Activated naive CD4-positive, alpha-beta T cell treated with anti-CD3 and anti-CD28 coated beads, Interleukin-2, amount 50 U/mL, for 24 hours (primary cell): ENCODE data around the gene REV1.
A peak's percentile ranks its signal among the peaks of the same experiment; 100 is the strongest.
"Not testable (repeated sequence)": the region's sequence is repeated elsewhere in the genome, so short reads cannot be mapped to it uniquely, and the experiment has no call there.

Experiments
- H3K27ac Mint-ChIP-seq: one replicate; pipeline ENCODE4 v1.8.0; 2021; ENCODE audit warnings: mild to moderate bottlenecking, mixed read lengths
- H3K27me3 Mint-ChIP-seq: one replicate; pipeline ENCODE4 v1.8.0; 2021; ENCODE audit warnings: mixed read lengths
- H3K36me3 Mint-ChIP-seq: one replicate; pipeline ENCODE4 v1.8.0; 2021; ENCODE audit warnings: mixed read lengths
- H3K4me1 Mint-ChIP-seq: one replicate; pipeline ENCODE4 v1.8.0; 2021; ENCODE audit warnings: mixed read lengths
- H3K4me3 Mint-ChIP-seq: one replicate; pipeline ENCODE4 v1.8.0; 2021; ENCODE audit warnings: mild to moderate bottlenecking, mixed read lengths
- H3K9me3 Mint-ChIP-seq: one replicate; pipeline ENCODE4 v1.8.0; 2021; ENCODE audit warnings: mixed read lengths

Gene REV1

DNA sequence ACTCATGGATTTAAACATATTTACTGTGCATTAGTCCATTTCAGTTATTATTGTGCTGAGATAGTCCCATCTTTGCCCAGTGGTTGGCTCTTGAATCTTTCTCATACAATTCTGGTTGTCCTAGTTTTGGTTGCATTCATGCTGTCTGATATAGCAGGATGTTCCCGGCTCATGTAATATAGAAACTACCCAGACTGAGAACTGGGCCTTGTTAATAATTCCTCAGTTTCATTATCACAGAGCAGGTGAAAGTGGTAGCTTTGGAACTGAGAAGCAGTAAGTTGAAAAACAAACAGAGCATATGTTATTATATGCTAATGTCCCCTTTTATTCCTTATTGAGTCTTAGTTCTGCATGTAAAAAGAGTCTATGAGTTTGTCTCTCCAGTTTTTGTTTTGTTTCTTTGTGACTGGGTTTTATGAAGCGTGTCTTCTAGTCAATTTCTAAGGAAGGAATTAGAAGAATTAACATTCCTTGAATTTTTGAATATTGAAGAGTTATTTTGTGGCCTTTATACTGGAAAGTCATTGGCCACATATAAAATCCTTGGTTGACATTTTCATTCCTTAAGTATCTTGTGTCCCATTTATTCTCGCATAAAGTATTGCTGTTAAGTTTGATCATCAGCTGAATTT is 109.3 kb downstream of the REV1 start:
- Mint-ChIP-seq H3K27me3 (no peaks in the 10 kb centered on the region), H3K9me3 (no peaks in the 10 kb centered on the region), H3K4me3 (no peak overlapping the region), H3K4me1 (peaks cover 18% of the 10 kb centered on the region), H3K36me3 (peaks cover 40% of the 10 kb centered on the region), H3K27ac (peak overlapping the region; percentile 23)

- Mint-ChIP-seq H3K36me3 (peaks cover 45% of the 10 kb centered on the region), H3K4me1 (peaks cover 14% of the 10 kb centered on the region), H3K27me3 (no peaks in the 10 kb centered on the region), H3K4me3 (no peak overlapping the region), H3K9me3 (peaks cover 4% of the 10 kb centered on the region), H3K27ac (peak overlapping the region; percentile 74)
These were observed 111.9 kb downstream of the REV1 start for GRCh38 chr2:99377879-99378278.

DNA sequence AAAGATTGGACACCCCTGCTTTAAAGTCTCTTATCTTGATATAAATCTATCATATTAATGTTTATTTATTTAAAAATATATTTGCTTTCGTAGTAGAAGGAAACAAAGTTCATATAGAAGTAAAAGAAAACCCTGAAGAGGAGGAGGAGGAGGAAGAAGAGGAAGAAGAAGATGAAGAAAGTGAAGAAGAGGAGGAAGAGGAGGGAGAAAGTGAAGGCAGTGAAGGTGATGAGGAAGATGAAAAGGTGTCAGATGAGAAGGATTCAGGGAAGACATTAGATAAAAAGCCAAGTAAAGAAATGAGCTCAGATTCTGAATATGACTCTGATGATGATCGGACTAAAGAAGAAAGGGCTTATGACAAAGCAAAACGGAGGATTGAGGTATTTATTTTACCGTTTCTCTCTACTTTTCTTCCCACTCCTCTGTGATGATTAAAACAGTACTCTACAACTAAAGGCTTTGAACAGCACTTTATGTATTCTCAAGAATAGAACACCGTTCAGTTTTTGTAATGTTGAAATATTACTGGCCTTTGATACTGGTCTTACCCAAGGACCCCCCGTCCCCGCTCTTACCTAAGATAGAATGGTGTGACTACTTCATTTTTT is 113.5 kb downstream of the REV1 start:
- Mint-ChIP-seq H3K27ac (peak overlapping the region; percentile 13), H3K4me1 (peaks cover 14% of the 10 kb centered on the region), H3K27me3 (no peaks in the 10 kb centered on the region), H3K4me3 (no peak overlapping the region), H3K9me3 (peaks cover 4% of the 10 kb centered on the region), H3K36me3 (peaks cover 51% of the 10 kb centered on the region)

DNA sequence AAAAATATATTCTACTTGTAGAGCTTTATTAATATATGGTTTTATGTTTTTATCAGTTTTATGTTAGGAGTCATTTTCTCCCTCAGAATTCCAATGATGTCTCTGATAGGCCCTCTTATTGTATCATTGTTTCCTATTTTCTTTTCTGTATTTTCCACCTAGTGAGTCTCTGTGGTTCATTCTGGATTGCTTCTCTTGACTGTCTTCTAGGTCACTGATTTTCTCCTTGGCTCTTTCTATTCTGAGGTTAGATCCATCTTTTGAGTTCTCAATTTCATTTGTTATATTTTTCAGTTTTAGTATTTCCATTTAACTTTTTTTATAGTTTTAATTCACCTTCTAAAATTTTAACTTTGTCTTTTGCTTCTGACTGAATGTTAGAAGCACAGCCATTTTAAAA is 115.1 kb downstream of the REV1 start:
- Mint-ChIP-seq H3K9me3 (peaks cover 4% of the 10 kb centered on the region), H3K4me3 (no peak overlapping the region), H3K27me3 (no peaks in the 10 kb centered on the region), H3K36me3 (peaks cover 43% of the 10 kb centered on the region), H3K27ac (no peak overlapping the region), H3K4me1 (peaks cover 7% of the 10 kb centered on the region)

DNA sequence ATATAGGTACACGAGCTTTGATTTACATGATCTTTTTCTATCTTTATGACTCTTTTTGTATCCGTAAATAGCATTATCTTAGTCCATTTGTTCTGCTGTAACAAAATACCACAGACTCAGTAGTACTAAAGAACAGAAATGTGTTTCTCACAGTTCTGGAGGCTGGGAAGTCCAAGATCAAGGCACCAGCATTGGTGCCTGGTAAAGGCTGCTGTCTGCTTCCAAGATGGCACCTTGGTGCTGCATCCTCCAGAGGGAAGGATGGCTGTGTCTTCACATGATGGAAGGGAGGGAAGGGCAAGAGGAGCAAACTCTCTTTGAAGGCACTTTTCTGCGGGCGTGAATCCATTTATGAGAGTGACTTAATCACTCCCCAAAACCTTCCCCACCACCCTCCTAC is 116.7 kb downstream of the REV1 start:
- peaks cover 4% of the 10 kb centered on the region for H3K9me3 Mint-ChIP-seq
- peaks cover 41% of the 10 kb centered on the region for H3K36me3 Mint-ChIP-seq
- H3K27ac Mint-ChIP-seq, result no peak overlapping the region
- H3K4me3 Mint-ChIP-seq, result no peak overlapping the region
- peaks cover 7% of the 10 kb centered on the region for H3K4me1 Mint-ChIP-seq
- no peaks in the 10 kb centered on the region for H3K27me3 Mint-ChIP-seq

DNA sequence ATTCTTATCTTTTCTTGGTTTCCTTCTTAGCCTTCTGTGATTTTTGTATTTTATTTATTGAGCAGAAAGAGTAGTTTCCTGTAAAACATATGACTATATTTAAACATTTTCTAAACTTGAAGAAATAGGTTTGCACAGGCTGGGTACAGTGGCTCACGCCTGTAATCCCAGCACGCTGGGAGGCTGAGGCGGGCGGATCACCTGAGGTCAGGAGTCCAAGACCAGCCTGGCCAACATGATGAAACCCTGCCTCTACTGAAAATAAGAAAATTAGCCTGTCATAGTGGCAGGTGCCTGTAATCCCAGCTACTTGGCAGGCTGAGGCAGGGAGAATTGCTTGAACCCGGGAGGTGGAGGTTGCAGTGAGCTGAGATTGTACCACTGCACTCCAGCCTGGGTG is 121.0 kb downstream of the REV1 start:
- peaks cover 31% of the 10 kb centered on the region for H3K36me3 Mint-ChIP-seq
- H3K9me3 Mint-ChIP-seq, H3K4me1 Mint-ChIP-seq: not testable (repeated sequence)

DNA sequence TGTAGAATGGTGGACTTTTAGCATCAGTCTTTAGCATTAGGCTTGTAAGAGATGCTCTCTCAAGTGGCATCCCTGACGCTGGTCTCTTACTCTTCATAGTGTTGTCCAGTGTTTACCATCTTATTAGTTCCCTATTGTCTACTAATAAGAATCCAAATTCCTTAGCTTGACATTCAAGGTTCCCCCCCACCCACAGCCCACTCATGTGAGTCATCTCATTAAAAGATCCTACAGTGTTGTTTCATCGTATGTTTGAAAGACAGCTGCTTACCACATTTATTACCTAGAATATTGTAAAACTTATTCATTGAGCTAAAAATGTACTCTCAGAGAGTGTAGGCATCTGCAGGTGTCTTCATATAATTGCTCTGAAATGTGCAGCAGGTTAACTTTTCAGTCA is 124.2 kb downstream of the REV1 start:
- Mint-ChIP-seq H3K36me3 (peaks cover 24% of the 10 kb centered on the region), H3K4me1 (peaks cover 9% of the 10 kb centered on the region), H3K27ac (no peak overlapping the region), H3K4me3 (no peak overlapping the region), H3K27me3 (no peaks in the 10 kb centered on the region), H3K9me3 (no peaks in the 10 kb centered on the region)

More for the DNA sequence above, 121.0 kb downstream of the REV1 start:
- not testable (repeated sequence) for H3K27me3 Mint-ChIP-seq, H3K4me3 Mint-ChIP-seq, H3K27ac Mint-ChIP-seq

GRCh38 chr2:99356853-99357252 is 133.0 kb downstream of the REV1 start:
- Mint-ChIP-seq H3K36me3 (peaks cover 13% of the 10 kb centered on the region), H3K27ac (no peak overlapping the region), H3K27me3 (no peaks in the 10 kb centered on the region), H3K4me1 (peaks cover 65% of the 10 kb centered on the region), H3K9me3 (no peaks in the 10 kb centered on the region), H3K4me3 (no peak overlapping the region)

DNA sequence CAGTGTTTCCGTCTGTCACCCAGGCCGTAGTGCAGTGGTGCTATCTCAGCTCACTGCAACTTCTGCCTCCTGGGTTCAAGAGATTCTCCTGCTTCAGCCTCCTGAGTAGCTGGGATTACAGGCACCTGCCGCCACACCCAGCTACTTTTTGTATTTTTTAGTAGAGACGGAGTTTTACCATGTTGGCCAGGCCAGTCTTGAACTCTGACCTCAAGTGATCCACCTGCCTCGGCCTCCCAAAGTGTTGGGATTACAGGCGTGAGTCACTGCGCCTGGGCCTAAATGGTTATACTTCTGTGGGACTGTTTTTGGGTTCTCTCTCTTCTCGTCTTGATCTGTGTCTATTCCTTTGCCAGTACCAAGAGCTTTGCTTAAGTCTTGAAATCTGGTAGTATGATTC is 135.0 kb downstream of the REV1 start:
- not testable (repeated sequence) for H3K27ac Mint-ChIP-seq, H3K9me3 Mint-ChIP-seq, H3K36me3 Mint-ChIP-seq, H3K27me3 Mint-ChIP-seq
- H3K4me1 Mint-ChIP-seq, result peaks cover 69% of the 10 kb centered on the region
- peak overlapping the region; percentile 41 for H3K4me3 Mint-ChIP-seq

- H3K27me3 Mint-ChIP-seq, result no peaks in the 10 kb centered on the region
- H3K4me1 Mint-ChIP-seq, result peaks cover 75% of the 10 kb centered on the region
- no peak overlapping the region for H3K27ac Mint-ChIP-seq
- H3K4me3 Mint-ChIP-seq, result peak overlapping the region; percentile 9
- peaks cover 8% of the 10 kb centered on the region for H3K36me3 Mint-ChIP-seq
- H3K9me3 Mint-ChIP-seq, result no peaks in the 10 kb centered on the region
These were observed 135.7 kb downstream of the REV1 start for GRCh38 chr2:99354070-99354469.
